NCI-H1092 treated with DMSO at 0.1 percent for 48 hours (cell line): Measurements from ENCODE around the gene KIF17.
A peak's percentile ranks its signal among the peaks of the same experiment; 100 is the strongest.

Experiments used
- DNase-seq: peaks from one replicate; lab custom pipeline; 2025; lab: John Stamatoyannopoulos, UW

KIF17 gene

DNA sequence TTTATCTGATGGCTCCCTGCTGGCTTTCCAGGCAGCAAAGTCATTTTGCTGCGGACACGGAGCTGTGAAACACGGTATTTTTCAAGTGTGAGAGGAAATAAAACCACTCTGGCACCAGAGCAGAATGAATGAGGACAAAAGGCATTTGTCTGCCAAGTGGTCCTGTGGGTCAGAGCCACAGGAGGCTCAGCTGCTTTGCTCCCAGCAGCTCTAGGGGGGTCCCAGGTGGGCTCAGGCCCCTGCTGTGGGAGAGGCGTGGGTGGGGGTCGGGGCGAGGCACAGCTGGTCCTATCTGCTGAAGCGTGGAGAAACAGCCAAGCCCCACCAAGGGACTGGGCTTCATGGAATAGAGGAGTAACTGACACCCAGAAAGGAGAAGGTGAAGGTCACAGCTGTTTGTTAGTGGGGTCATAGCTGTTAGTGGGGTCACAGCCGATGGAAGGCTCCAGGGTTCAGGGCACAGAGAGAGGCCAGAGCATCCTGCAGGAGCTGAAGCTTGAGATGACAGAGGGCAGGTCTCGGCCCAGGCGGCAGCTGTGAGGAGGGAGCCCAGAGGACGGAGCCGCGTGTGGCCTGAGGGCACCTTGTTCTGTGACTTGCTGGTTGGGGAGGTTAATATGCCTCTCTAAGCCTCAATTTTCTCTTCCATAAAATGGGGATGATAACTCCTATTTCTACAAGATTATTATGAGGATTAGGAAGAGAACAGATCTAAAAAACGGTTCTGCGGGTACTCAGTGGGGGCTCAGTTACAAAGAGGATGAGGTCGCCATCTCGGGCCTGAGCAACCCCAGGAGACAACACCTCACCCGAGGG, 7.1 kb downstream of the KIF17 start:
- DNase-seq: peak; percentile 71

- no peak for DNase-seq
These were observed 7.9 kb downstream of the KIF17 start for GRCh38 chr1:20709868-20710267.

- no peak for DNase-seq
These were observed 8.9 kb downstream of the KIF17 start for GRCh38 chr1:20708891-20709290.

GRCh38 chr1:20708057-20708456, 9.8 kb downstream of the KIF17 start:
- DNase-seq: no peak

GRCh38 chr1:20706841-20707240, 11.0 kb downstream of the KIF17 start:
- no peak for DNase-seq

DNA sequence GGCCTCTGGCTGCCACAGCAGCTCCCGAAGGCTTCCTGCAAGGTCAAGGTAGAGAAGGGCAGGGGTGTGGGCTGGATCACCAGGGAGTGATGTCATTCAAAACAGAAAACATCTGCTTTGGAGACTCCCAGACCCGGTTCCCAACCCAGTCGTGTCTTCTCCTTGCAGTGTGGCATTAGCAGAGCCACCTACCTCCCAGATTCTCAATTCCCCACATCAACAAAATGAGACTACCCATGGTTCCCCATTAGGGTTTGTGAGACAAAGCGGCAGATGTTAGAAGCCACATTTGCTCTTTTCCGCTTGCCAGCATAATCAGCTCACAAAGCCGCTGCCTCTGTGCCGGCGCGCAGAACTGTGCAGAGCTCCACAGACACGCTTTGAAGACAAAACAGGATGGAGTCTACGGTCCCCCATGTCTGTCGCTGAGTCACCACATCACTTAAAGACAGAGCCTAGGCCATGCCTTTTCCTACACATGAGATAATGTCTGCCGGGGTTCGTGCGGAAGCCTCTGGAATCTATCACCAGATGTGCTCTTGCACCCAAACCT, 12.5 kb downstream of the KIF17 start:
- no peak for DNase-seq

GRCh38 chr1:20704390-20705202, 13.2 kb downstream of the KIF17 start:
- DNase-seq: no peak

- DNase-seq: no peak
These were observed 14.6 kb downstream of the KIF17 start for GRCh38 chr1:20703124-20703756.

DNA sequence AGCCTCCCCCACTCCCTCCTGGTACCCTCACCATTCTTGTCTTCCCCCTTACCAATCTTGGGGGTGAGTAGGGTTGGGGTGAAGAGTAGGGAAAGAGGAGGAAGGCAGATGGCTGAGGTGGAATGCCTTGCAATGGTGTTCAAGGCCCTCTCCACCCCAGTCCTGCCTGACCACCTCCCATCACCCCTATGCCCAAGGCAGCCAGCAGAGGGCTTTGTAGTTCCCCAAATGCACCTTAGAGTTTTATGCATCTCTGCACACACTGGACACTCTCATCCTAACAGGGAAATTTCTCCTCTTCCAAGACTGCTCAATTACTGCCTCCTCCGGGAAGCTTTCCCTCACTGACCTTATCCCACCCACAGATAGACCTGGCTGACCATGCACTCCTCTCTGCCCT, 15.4 kb downstream of the KIF17 start:
- no peak for DNase-seq

DNA sequence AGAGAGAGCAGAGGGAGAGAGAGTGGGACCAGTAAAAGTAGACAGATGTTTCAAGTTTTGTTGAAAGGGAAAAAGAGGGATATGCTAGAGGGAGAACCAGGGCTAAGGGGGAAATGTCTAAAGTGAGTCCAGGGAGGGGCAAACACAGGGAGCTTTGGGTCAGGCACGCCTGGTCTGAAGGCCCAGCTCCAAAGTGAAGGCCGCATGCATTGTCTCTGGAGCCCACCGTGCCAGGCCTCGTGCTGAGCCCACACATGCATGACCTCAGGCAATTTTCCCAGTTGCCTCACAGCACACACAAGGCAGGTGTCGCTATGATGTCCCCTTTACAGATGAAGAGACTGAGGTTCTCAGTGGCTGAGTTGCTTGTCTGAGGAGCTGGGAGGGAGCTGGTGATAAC, 16.0 kb downstream of the KIF17 start:
- DNase-seq: no peak

GRCh38 chr1:20701446-20701845, 16.4 kb downstream of the KIF17 start:
- DNase-seq: no peak

GRCh38 chr1:20700636-20701215, 17.1 kb downstream of the KIF17 start:
- no peak for DNase-seq

- DNase-seq: no peak
These were observed 18.2 kb downstream of the KIF17 start for GRCh38 chr1:20699558-20699957.

DNA sequence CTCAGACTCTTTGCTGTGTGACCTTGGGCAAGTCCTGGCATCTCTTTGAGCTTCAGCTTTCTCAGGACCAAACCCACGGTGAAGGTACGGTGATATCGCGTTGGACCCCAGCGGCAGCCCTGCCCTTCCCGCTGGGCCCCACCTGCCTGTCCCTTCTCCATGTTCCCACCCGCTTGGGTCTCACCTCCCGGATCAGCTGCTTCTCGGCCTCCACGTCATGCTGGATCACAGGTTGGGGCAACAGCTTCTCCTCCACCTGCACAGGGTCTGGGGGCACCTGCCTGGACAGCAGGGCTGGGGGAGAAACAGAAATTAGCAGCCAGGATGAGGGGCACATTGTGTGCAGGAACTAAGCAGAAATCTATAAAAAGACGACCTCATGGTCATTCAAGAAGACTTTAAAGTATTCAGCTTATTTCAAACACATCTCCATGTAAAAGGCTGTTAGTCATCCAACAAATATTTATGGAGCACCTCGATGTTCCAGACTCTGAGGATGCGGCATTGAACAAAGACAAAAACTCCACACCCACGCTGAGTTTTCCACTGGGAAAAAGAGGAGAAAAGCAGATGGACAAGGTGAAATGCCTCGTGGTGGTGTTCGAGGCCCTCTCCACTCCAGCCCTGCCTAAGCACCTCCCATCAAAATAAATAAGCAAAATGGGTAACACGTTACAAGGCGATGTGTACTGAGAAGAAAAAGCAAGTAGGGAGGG, 19.5 kb downstream of the KIF17 start:
- DNase-seq: no peak

DNA sequence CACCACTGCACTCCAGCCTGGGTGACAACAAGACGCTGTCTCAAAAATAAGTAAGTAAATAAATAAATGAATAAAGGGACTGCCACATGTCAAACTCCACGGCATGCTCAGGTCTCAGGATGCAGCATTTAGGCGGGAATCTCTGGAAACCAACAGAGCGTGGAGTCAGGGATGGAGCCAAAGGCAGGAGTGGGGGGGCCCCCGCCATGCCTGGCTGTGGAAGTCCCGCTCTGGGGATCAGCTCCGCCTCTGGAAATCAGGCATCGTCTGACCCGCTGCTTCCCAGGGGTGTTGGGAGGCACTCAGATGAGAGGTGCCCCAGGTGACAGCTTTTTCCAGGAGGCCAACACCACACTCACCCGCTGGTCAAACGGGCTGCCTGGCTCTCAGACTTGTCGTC, 20.2 kb downstream of the KIF17 start:
- DNase-seq: no peak

DNA sequence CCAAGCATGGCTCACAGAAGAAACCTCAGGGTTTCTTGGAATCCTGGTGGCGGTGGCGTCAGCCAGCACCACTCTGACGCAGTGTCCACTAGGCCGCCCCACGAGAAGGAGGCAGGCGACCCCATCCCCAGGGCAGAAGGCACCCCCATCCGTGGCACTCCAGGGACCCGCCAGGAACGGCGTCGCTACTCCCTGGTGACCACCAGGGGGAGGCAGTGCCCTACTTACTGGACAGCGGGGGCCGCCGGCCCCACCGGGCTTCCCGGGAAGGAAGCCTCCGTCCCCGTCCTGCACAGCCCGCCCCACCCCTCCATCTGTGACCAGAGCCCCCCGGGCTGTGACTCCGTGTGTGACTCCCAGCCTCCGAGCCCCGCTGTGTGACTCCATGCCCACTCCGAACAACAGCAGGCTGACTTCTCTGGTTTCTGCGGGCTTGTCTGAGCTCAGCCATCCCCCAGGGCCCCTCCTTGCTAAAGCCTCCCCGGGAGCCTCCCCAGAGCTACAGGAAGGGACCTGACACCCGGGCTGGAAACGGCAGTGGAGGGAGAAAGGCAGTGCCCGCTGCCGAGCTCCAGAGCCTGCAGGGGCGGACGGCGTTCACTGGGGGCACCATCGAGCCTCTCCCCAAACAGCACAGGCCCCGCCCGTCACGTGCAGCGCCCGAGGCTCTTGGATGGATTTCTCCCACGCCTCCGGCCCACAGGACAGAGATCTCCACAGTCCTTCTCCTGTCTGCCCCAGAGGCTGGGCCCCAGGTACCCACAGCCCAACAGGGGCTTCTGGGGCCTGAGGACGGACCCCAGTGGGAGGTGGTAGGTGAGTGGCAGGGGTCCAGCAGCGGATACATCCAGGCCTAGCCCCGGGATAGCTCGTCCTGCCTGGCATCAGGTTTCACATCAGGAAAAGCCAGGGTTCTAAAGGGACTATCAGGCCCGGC, 21.1 kb downstream of the KIF17 start:
- peak; percentile 94 for DNase-seq

GRCh38 chr1:20695515-20695914, 22.3 kb downstream of the KIF17 start:
- no peak for DNase-seq

DNA sequence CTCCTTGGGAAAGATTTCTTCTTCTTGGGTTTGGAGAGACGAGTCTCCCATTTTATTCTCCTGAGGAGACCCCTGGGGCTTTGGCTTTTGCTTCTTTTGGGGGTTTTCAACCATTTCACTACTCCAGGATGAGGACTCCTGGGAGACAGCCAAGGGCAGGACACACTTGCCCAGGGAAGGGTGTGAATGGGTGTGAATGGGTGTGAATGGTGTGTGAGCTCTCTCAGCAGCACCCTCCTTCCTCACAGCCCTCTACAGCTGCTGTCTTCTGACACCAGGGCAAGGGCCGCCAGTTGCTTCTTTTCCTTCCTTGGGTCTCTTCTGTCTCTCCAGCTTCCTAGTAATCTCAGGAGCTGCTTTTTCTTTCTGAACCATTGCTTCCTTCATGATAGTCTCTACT, 24.2 kb downstream of the KIF17 start:
- DNase-seq: no peak

GRCh38 chr1:20691872-20692271, 25.9 kb downstream of the KIF17 start:
- no peak for DNase-seq

DNA sequence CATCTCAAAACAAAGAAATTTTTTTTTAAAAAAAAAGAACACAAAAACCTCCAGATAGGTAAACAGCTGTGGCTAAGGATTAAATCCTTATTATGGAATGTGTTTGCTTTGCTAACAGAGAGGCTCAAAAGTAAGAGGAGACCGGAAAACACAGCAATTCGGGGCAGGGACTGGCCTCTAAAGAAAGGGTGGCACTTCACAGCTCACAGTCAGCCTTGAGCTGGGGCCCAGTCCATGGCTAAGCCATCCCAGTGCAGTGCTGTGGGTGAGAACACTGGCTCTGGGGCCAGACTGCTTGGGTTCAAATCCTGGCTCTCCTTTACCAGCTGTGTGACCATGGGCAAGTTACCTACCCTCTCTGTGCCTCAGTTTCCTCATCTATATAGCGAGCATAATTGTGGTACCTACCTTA, 28.2 kb downstream of the KIF17 start:
- DNase-seq: no peak
